Cardiac muscle cell (in vitro differentiated cells and primary cell): ENCODE measurements around the gene RPL10A. TPM values are rescaled to one million over a fixed set of nuclear protein-coding genes. Genes with fewer than 3 reads are reported as not detected.
"Not testable (repeated sequence)": the region's sequence is repeated elsewhere in the genome, so short reads cannot be mapped to it uniquely, and the experiment has no call there.

Experiments
- DNase-seq, 2 donors: peaks; one replicate each; pipeline versions ENCODE4 v3.0.0 to v3.0.0-alpha.2; 2010 to 2017; ENCODE audit warnings: low read depth in 1 of 2, low spot score in 1 of 2
- H3K27ac ChIP-seq: fragments of 200-600 bp; sonication (generic); 2 replicates; pipeline ENCODE4 v1.5.1; 2016
- H3K27me3 ChIP-seq: fragments of 200-600 bp; sonication (generic); 2 replicates; pipeline ENCODE4 v1.6.0; 2016; ENCODE audit warnings: control low read depth
- H3K36me3 ChIP-seq: fragments of 200-600 bp; sonication (generic); 2 replicates; pipeline ENCODE4 v1.5.1; 2016; ENCODE audit warnings: control low read depth
- H3K4me1 ChIP-seq: fragments of 200-600 bp; sonication (generic); 2 replicates; pipeline ENCODE4 v1.8.1; 2017; ENCODE audit warnings: low read depth, mild to moderate bottlenecking, mixed run types
- H3K4me3 ChIP-seq: fragments of 200-600 bp; sonication (generic); 2 replicates; pipeline ENCODE4 v1.5.1; 2016; ENCODE audit warnings: mild to moderate bottlenecking
- H3K9me3 ChIP-seq: fragments of 200-600 bp; sonication (generic); 2 replicates; pipeline ENCODE4 v1.5.1; 2017; ENCODE audit warnings: low read depth, mild to moderate bottlenecking, control low read depth
- polyA plus RNA-seq: library from polyadenylated mRNA; unstranded; fragments of >200 nt; fragmentation: Nextera tagmentation; extraction: Ambion mirVana; gene quantifications from 2 replicates; pipeline ENCODE4 v1.2.1, GENCODE V29; 2016
- total RNA-seq: library from RNA; depleted of rRNA; stranded (reverse); fragments of >200 nt; gene quantifications from 2 replicates; pipeline ENCODE4 v1.2.3, GENCODE V29; 2016
- TF ChIP-seq, protein P1 (sequence below): IDR thresholded peaks from 2 replicates; pipeline ENCODE4 v1.5.1; 2012; ENCODE audit warnings: low read depth, mild to moderate bottlenecking, low read length

Gene RPL10A
- total and polyA plus RNA-seq, 2 experiments from 2014 or later, result 390 to 1,095 TPM

DNA sequence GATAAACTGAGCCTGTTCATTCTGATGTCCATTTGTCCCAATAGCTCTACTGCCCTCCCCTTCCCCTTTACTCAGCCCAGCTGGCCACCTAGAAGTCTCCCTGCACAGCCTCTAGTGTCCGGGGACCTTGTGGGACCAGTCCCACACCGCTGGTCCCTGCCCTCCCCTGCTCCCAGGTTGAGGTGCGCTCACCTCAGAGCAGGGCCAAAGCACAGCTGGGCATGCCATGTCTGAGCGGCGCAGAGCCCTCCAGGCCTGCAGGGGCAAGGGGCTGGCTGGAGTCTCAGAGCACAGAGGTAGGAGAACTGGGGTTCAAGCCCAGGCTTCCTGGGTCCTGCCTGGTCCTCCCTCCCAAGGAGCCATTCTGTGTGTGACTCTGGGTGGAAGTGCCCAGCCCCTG lies 40.8 kb upstream of the RPL10A start:
- TF ChIP-seq, protein P1, sequence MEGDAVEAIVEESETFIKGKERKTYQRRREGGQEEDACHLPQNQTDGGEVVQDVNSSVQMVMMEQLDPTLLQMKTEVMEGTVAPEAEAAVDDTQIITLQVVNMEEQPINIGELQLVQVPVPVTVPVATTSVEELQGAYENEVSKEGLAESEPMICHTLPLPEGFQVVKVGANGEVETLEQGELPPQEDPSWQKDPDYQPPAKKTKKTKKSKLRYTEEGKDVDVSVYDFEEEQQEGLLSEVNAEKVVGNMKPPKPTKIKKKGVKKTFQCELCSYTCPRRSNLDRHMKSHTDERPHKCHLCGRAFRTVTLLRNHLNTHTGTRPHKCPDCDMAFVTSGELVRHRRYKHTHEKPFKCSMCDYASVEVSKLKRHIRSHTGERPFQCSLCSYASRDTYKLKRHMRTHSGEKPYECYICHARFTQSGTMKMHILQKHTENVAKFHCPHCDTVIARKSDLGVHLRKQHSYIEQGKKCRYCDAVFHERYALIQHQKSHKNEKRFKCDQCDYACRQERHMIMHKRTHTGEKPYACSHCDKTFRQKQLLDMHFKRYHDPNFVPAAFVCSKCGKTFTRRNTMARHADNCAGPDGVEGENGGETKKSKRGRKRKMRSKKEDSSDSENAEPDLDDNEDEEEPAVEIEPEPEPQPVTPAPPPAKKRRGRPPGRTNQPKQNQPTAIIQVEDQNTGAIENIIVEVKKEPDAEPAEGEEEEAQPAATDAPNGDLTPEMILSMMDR, result no peak
- DNase-seq, result no peak
- Histone ChIP-seq H3K4me3 (no peak overlapping the region), H3K27ac (no peak overlapping the region), H3K36me3 (no peaks in the 10 kb centered on the region), H3K27me3 (no peaks in the 10 kb centered on the region), H3K9me3 (no peaks in the 10 kb centered on the region), H3K4me1 (no peaks in the 10 kb centered on the region)

DNA sequence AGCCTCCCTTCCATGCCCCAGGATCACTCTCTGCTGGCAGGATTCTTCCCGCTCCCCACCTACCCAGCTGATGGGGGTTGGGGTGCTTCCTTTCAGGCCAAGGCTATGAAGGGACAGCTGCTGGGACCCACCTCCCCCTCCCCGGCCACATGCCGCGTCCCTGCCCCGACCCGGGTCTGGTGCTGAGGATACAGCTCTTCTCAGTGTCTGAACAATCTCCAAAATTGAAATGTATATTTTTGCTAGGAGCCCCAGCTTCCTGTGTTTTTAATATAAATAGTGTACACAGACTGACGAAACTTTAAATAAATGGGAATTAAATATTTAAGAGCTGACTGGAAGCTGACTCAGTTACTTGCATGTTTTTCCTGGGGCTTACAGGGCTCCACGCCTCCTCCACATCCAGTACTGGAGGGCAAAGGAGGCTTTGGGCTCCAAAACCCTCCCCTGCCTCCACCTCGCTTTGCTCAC lies 40.3 kb upstream of the RPL10A start:
- Histone ChIP-seq H3K9me3 (no peaks in the 10 kb centered on the region), H3K27ac (no peak overlapping the region), H3K36me3 (no peaks in the 10 kb centered on the region), H3K4me3 (no peak overlapping the region), H3K4me1 (no peaks in the 10 kb centered on the region), H3K27me3 (no peaks in the 10 kb centered on the region)
- TF ChIP-seq, protein P1, result no peak
- peak in 1 of 2 donors; percentile 31 for DNase-seq

DNA sequence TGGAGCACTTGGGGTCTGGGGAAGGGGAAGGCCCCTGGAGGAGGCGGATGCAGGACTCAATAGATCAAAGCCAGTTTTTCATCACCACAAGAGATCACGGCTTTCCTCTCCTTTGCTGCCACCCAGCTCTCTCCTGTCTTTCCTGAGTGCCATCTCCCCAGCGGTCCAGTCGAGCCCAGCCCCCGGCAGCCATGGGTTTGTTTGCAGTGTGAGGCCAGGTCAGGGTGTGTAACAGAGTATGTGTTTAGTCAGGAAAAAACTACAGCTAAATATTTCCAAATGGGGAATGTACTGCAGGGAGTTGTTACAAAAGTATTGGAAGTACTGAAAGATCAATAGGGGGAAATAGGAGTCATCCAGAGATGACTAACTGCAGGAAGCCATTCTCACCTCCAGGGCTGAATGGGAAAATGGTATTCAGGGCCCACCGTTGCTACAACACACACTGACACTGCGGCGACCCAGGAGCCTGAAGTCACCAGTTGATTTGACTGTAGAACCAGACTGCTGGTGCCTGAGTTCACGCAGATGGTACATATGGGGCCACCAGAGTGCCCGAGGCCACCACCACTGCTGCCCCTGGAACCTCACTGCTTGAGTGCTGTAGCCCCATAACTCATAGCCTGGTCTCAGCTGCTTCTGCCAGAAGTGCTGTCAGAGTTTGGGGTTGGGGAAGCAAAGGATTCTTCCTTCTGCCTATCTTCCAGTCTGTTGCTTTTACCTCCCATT lies 39.6 kb upstream of the RPL10A start:
- DNase-seq, result no peak
- Histone ChIP-seq H3K4me3 (no peak overlapping the region), H3K27ac (no peak overlapping the region), H3K27me3 (no peaks in the 10 kb centered on the region), H3K36me3 (no peaks in the 10 kb centered on the region), H3K4me1 (no peaks in the 10 kb centered on the region), H3K9me3 (no peaks in the 10 kb centered on the region)
- TF ChIP-seq, protein P1, result no peak

DNA sequence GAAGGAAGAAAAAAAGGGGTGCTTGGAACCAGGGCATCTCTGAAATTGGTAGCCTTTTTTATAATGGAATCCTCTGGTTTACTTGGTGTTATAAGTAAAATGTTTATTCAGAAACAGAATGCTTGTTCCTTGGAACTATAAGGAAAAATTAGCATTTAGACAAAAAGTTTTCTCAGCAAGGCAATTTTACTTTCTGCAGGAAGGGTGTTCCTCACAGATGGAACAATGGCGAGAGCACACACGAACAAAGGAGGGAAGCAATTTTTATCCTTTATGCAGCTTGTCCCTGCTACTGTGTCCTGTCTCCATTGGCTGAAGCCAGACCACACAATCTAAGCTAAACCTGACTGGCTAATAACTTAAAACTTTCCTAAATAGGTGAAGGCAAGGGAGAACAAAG lies 38.7 kb upstream of the RPL10A start:
- TF ChIP-seq, protein P1, result no peak
- Histone ChIP-seq H3K4me3 (no peak overlapping the region), H3K36me3 (no peaks in the 10 kb centered on the region), H3K27ac (no peak overlapping the region), H3K9me3 (no peaks in the 10 kb centered on the region), H3K27me3 (no peaks in the 10 kb centered on the region), H3K4me1 (no peaks in the 10 kb centered on the region)
- DNase-seq, result no peak

DNA sequence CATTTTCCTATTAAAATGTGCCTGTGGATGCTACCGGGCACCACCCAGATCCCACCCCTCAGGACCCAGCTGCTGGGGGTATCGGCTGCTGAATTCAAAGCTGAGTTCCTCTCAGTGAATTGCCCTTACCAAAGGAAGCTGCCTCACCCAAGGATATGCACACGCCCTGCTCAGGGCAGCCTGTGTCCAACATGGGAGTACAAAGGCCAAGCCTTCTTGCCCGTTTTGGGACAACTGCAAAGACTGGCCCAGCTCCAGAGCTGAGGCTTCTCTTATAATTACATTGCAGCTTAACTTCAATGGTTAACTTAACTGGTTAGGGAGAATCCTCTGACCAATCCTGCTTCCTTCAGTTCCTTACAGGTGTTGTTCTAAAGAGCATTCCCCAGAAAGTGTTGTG lies 35.9 kb upstream of the RPL10A start:
- no peak overlapping the region for H3K4me3 ChIP-seq
- no peaks in the 10 kb centered on the region for H3K4me1 ChIP-seq
- H3K36me3 ChIP-seq, result no peaks in the 10 kb centered on the region
- no peak for DNase-seq
- TF ChIP-seq, protein P1, result no peak
- no peaks in the 10 kb centered on the region for H3K9me3 ChIP-seq
- no peak overlapping the region for H3K27ac ChIP-seq
- H3K27me3 ChIP-seq, result no peaks in the 10 kb centered on the region

DNA sequence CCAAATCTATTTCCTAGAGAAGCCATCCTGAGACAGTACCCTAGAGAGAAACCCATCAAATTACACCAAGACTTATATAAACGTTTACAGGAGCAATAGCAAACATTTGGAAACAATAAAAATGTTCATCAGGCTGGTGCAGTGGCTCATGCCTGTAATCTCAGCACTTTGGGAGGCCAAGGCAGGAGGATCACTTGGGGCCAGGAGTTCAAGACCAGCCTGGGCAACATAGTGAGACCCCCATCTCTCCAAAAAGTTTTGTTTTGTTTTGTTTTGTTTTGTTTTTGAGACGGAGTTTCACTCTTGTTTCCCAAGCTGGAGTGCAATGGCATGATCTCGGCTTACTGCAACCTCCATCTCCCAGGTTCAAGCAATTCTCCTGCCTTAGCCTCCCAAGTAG lies 35.5 kb upstream of the RPL10A start:
- H3K36me3 ChIP-seq, H3K4me3 ChIP-seq, H3K27me3 ChIP-seq, H3K9me3 ChIP-seq, DNase-seq, H3K27ac ChIP-seq, H3K4me1 ChIP-seq: not testable (repeated sequence)
